GM18517 (cell line): ENCODE measurements around the gene SAMD8.
"Not testable (repeated sequence)": the region's sequence is repeated elsewhere in the genome, so short reads cannot be mapped to it uniquely, and the experiment has no call there.

ENCODE experiments used
- ATAC-seq: cut with Tn5 transposase; IDR thresholded peaks from one replicate; pipeline ENCODE4 v1.9.1; 2021; ENCODE audit warnings: mild to moderate bottlenecking, moderate library complexity; ENCODE audit not compliant: unreplicated experiment

Gene SAMD8

GRCh38 chr10:75137533-75138438 lies 26.3 kb downstream of the SAMD8 start:
- ATAC-seq: no peak

- ATAC-seq: no peak
Measured at GRCh38 chr10:75140246-75140645, 28.8 kb downstream of the SAMD8 start.

GRCh38 chr10:75143353-75143752 lies 31.9 kb downstream of the SAMD8 start:
- no peak for ATAC-seq

DNA sequence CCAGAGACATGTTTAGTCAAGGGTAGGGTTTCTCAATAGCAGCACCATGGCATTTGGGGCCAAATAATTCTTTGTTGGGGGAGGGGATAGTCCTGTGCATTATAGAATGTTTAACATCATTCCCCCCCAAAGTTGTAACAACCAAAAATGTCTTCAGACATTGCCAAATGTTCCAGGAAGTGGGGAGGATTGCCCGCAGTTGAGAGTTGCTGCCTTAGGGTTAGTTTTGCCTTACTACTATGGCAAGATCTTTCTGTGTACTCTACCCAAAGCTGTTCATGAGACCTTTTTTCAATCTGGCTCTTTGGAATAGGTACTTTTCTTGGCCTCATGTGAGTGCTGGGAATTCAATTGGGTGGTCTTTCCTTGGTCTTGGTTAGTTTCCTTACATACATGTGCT lies 34.1 kb downstream of the SAMD8 start:
- ATAC-seq: no peak

GRCh38 chr10:75146780-75147179 lies 35.3 kb downstream of the SAMD8 start:
- ATAC-seq: no peak

GRCh38 chr10:75150656-75151055 lies 39.2 kb downstream of the SAMD8 start:
- no peak for ATAC-seq

DNA sequence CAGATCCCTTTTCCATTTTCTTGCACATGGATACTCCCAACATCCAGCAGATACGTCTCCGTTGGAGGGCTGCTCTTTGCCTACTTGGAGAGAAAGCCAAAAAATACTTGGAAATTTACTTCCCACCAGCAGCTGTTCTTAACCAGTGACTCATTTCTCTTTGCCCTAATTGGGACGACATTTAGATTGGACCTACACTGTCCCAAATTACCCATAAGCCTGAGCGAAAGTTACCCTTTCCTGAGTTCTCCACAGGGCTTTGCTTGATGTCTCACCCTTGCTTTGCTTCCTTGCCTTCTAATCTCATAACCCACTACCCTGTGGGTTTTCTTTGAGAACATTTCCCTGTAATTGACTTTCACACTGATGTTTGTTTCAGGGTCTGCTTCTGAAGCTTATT lies 48.1 kb downstream of the SAMD8 start:
- no peak for ATAC-seq

GRCh38 chr10:75165684-75166622 lies 54.5 kb downstream of the SAMD8 start:
- peak; percentile 73 for ATAC-seq

- peak; percentile 6 for ATAC-seq
Measured at GRCh38 chr10:75166623-75166972, 55.1 kb downstream of the SAMD8 start.

GRCh38 chr10:75168275-75168674 lies 56.8 kb downstream of the SAMD8 start:
- no peak for ATAC-seq

DNA sequence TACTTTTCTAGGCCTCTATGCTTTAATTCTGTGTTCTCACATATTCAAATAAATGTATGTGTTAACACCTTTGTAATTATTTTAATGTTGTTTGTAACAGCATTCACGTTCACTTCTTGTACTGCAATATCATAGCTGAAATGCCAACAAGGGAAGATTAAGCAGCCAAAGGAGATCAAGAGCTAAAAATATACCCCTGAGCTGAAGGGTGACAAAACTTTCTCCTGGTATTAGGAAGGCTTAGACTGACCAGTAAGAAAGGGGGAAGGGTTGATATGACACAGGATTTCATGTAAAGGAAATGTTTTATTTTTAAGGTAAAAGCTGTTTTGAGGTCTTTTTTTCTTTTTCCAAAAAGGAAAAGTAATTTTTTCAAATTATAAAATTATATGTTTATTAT lies 58.8 kb downstream of the SAMD8 start:
- ATAC-seq: no peak

GRCh38 chr10:75175046-75175445 lies 63.6 kb downstream of the SAMD8 start:
- ATAC-seq: no peak

GRCh38 chr10:75176046-75176445 lies 64.6 kb downstream of the SAMD8 start:
- ATAC-seq: no peak

GRCh38 chr10:75176736-75177135 lies 65.3 kb downstream of the SAMD8 start:
- ATAC-seq: no peak

GRCh38 chr10:75179657-75180177 lies 68.3 kb downstream of the SAMD8 start:
- ATAC-seq: no peak

DNA sequence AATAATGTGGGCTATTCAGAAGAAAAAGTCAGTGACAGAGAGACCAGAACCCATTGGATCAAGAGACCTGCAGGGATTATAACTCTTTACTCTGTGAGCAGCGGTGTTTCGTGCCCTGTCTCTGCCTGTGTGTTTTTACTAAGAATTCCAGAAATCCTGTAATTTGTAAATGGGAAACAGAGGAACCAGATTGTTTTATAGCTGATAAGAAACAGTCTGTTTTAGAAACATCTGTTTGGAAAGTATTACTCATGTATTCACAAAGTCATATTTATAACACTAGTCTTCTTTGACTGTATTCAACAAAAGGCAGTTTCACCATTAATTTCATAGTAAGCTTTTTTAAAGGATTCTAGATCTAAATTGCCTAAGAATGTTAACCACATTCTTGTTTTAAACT lies 69.1 kb downstream of the SAMD8 start:
- no peak for ATAC-seq

- no peak for ATAC-seq
Measured at GRCh38 chr10:75181073-75181472, 69.6 kb downstream of the SAMD8 start.

- no peak for ATAC-seq
Measured at GRCh38 chr10:75186310-75186709, 74.9 kb downstream of the SAMD8 start.

DNA sequence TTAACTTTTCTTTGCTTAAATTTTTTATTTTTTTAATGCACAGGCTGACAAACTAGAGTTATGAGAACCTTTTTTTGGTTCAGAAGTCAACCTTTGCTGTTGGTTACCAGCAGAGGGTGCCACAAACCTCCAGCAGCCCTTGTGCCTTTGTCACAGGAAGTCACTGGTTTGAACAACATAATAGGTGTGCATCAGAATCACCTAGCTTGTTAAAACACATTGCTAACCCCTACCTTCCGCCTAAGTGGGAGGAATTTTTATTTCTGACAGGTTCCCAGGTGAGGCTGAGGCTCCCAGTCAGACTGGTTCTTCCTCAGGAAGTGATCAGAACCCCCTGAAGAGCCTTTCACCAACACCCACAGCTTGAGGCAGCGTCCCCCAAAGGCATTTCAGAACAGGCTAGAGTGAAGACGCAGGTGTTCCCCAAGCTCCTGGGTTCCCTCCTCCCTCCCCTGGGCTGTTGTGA lies 76.5 kb downstream of the SAMD8 start:
- ATAC-seq: no peak

- ATAC-seq: not testable (repeated sequence)
Measured at GRCh38 chr10:75188522-75188921, 77.1 kb downstream of the SAMD8 start.
